ENCODE data around the gene ABCG2.

Gene ABCG2

DNA sequence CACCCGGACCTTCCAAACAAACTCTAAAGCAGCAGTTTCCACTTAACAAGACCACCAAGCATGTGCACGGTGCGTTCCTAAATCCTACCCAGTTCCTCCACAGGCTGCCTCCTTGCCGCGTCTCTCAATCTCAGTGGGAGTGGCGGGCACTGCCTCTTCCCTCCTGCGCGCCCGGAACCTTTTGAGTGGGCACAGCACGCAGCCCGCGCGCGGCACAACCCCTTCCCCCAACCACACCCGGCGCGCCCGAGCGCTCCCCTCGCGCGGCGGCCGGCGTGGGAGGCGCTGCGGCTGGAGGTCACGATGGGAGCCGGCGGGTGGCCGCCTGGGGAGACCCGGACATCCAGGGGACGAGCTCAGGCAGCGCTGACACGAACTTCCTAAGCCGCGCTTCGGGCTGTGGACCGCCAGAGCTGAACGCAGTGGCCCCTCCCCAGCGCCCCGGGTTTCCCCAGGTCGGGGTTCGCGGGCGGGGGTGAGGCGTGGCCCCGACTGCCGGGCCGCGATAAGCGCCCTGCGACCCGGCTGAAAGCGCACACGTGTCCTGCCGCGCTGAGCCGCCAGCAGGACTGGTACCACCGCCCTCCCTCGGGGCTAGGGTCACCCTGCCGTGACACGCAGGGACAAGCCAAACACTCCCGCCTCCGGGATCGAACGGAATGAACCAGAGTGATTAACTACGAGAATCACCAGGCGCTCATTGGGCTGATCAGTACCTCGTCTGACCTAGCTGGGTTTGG lies at the start of gene ABCG2:
Gene ABCG2 (minus strand): TSS at position 151 of the 740 bp plus-strand sequence. CDS start 18,644 bp downstream, outside the sequence.
- Histone ChIP-seq H3K27me3 (ENCODE audit: low read depth) (0 out of 2 replicates have a peak, but pooled peaks cover 2% of the 10 kb centered on the region), H3K4me1 (peaks cover 16% of the 10 kb centered on the region), H3K9me3 (no peaks in the 10 kb centered on the region), H3K36me3 (replicated peaks) (no peaks in the 10 kb centered on the region), H3K4me3 (peak within 1 kb of the TSS; percentile 37)
- in situ Hi-C loops (cut with MboI; ENCODE audit: low sequenced_read_pairs): no loop called here
- DNase-seq (ENCODE audit: low spot score in 2 of 2): peak; percentile 38 to 51

DNA sequence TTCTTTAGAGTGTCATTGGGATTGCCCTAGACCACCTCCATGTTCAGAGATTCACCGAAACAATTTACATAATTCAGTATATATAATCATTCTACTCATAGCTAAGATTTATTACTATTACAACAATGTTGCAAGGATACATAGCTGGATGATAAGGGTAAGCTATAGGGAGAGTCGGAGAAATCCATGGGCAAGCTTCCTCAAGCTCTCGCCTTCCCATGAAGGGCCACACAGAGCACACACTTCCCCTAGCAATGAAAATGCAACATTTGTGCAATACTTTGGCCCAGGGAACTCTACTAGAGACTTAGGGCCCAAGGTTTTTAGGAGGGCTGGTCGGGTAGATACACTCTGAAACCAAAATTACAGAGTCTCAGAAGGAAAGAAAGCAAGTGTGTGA lies 49.7 kb upstream of the ABCG2 start:
- Histone ChIP-seq H3K9me3 (no peaks in the 10 kb centered on the region), H3K4me3 (no peak overlapping the region), H3K4me1 (no peaks in the 10 kb centered on the region), H3K27me3 (ENCODE audit: low read depth) (peaks cover 5% of the 10 kb centered on the region; the same call in 1 of the 2 replicates), H3K36me3 (replicated peaks) (no peaks in the 10 kb centered on the region)
- in situ Hi-C loops (cut with MboI; ENCODE audit: low sequenced_read_pairs): loop anchor here (25.0 kb wide), 1 partner anchor 521 kb away; no protein-coding TSS in a partner anchor
- DNase-seq (ENCODE audit: low spot score in 2 of 2): no peak

DNA sequence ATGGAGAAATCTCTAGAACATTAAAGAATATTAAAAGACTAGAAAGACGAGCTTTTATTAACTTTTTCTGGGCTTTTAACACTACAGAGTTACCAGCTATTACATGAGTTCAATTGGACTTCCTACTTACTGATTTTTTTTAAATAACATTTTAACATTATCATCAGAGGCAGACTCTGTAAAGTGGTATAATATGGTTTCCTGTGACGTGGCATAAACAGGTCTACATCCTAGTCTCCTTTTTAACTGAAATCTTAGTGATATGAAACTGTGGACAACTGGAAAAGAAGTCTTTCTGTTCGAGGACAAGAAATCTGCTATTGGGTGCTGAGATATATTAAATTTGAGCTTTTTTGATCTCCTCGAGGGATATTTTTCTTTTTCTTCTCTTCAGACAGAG lies 48.7 kb upstream of the ABCG2 start:
- in situ Hi-C loops (cut with MboI; ENCODE audit: low sequenced_read_pairs): loop anchor here (25.0 kb wide), 1 partner anchor 520 kb away; no protein-coding TSS in a partner anchor
- no peak for DNase-seq (ENCODE audit: low spot score in 2 of 2)

DNA sequence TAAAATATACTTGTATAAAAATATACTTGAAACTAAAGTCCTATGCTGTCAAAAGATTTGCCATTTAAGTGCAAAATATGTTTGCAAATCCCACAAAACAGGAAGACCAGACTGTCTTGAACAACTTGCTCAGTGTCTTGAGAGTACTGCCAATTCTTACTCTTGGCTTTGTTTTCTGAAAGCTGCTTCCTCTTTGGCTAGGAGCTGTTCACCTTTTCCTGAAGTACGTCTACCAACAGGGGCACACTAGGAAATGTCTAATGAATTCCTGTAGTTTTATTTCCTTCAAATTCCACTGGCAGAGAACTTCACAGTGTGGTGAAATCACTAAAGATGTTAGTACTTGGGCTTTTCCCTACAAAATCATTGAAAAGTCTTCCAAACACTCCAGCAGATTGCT lies 46.4 kb upstream of the ABCG2 start:
- in situ Hi-C loops (cut with MboI; ENCODE audit: low sequenced_read_pairs): loop anchor here (25.0 kb wide), 1 partner anchor 518 kb away; no protein-coding TSS in a partner anchor
- Histone ChIP-seq H3K4me3 (no peak overlapping the region), H3K9me3 (no peaks in the 10 kb centered on the region), H3K27me3 (ENCODE audit: low read depth) (no peaks in the 10 kb centered on the region), H3K36me3 (replicated peaks) (no peaks in the 10 kb centered on the region), H3K4me1 (no peaks in the 10 kb centered on the region)
- DNase-seq (ENCODE audit: low spot score in 2 of 2): no peak

More for the DNA sequence above, 48.7 kb upstream of the ABCG2 start:
- H3K4me1 ChIP-seq: no peaks in the 10 kb centered on the region
- no peaks in the 10 kb centered on the region for H3K9me3 ChIP-seq
- no peak overlapping the region for H3K4me3 ChIP-seq
- H3K36me3 ChIP-seq (replicated peaks): no peaks in the 10 kb centered on the region
- peaks cover under 1% of the 10 kb centered on the region; the same call in 1 of the 2 replicates for H3K27me3 ChIP-seq (ENCODE audit: low read depth)

DNA sequence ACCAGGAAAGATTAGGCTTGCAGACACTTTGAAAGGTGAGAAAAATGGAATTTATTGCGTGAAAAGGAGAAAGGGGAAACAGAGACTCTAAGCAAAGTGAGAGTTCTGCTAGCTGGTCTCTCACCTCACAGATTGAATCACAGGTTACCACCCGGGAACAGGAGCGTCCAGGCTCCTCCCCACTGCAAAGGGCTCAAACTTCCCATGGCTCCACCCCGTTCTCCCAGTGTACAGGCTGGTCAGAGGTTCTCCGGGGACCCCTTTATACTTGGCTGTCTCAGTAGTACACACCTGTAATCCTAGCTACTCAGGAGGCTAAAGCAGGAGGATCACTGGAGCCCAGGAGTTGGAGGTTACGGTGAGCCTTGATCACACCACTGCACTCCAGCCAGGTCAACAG lies 44.0 kb upstream of the ABCG2 start:
- Histone ChIP-seq H3K36me3 (replicated peaks) (no peaks in the 10 kb centered on the region), H3K4me3 (no peak overlapping the region), H3K27me3 (ENCODE audit: low read depth) (no peaks in the 10 kb centered on the region), H3K9me3 (no peaks in the 10 kb centered on the region), H3K4me1 (no peaks in the 10 kb centered on the region)
- in situ Hi-C loops (cut with MboI; ENCODE audit: low sequenced_read_pairs): loop anchor here (25.0 kb wide), 1 partner anchor 515 kb away; no protein-coding TSS in a partner anchor
- no peak for DNase-seq (ENCODE audit: low spot score in 2 of 2)

DNA sequence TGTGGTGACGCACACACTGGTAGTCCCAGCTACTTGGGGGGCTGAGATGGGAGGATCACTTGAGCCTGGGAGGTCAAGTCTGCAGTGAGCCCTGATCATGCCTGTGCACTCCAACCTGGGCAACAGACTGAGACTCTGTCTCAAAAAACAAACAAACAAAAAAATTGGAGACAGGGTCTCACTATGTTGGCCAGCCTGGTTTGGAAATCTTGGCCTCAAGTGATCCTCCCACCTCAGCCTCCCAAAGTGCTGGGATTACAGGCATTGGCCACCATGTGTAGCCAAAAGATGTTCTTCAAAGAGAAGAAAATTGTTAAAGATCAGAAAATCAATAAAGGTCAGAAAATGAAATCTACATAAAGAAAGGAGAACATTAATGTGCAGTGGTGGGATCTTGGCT lies 41.7 kb upstream of the ABCG2 start:
- in situ Hi-C loops (cut with MboI; ENCODE audit: low sequenced_read_pairs): loop anchor here (25.0 kb wide), 1 partner anchor 513 kb away; no protein-coding TSS in a partner anchor
- no peak overlapping the region for H3K4me3 ChIP-seq
- no peaks in the 10 kb centered on the region for H3K27me3 ChIP-seq (ENCODE audit: low read depth)
- no peak for DNase-seq (ENCODE audit: low spot score in 2 of 2)
- no peaks in the 10 kb centered on the region for H3K9me3 ChIP-seq
- H3K36me3 ChIP-seq (replicated peaks): no peaks in the 10 kb centered on the region
- 0 out of 2 replicates have a peak, but pooled peaks cover 4% of the 10 kb centered on the region for H3K4me1 ChIP-seq

DNA sequence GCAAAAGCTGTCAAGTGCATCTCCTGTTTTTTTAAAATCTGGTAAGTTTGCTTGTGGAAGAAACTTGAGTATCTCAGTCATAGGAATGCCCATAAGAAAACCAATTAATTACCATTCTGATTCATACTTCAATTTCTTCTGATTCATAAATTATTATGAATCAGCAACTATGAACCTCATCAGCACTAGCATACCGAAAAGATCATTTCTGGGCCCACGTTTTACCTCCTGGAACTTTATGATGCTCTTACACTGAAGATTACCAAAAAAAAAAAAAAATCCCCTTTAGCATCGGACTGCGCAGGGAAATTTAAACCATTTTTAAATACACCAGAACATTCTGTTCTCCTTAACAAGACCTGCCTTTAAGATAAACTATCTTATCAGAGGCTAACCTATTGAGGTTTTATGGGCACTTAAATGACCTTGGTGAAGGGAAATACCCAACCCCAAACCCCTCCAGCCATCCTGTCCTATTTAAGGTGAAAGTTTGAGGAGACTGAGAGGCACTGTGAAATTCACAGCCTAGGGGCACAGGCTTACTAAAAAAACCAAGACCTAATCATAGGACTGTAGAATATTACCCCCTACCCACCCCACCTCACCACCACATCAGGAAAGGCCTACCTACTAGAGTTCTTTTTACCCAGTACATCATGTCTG lies 38.2 kb upstream of the ABCG2 start:
- no peak for DNase-seq (ENCODE audit: low spot score in 2 of 2)
- in situ Hi-C loops (cut with MboI; ENCODE audit: low sequenced_read_pairs): no loop called here
- 0 out of 2 replicates have a peak, but pooled peaks cover 4% of the 10 kb centered on the region for H3K4me1 ChIP-seq
- H3K4me3 ChIP-seq: no peak overlapping the region
- H3K27me3 ChIP-seq (ENCODE audit: low read depth): no peaks in the 10 kb centered on the region
- H3K36me3 ChIP-seq (replicated peaks): no peaks in the 10 kb centered on the region
- no peaks in the 10 kb centered on the region for H3K9me3 ChIP-seq

DNA sequence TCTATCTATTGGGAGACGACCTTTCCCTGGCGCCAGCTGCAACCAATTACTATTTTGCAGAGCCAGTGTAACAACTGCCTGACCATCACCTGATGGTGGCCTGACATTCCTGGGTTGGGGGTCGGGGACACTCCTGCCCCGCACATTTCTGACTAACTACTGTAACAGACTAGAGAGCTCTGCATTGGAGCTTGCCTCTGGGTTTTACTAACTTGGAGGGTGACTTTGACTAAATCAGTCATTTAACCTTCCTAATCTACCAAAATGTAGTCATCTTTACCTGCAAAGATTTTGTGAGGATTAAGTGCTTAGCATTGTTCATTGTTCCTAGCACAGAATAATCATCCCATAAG lies 37.5 kb upstream of the ABCG2 start:
- H3K36me3 ChIP-seq (replicated peaks): no peaks in the 10 kb centered on the region
- H3K9me3 ChIP-seq: no peaks in the 10 kb centered on the region
- in situ Hi-C loops (cut with MboI; ENCODE audit: low sequenced_read_pairs): no loop called here
- peaks cover 7% of the 10 kb centered on the region; the same call in 1 of the 2 replicates for H3K4me1 ChIP-seq
- no peaks in the 10 kb centered on the region for H3K27me3 ChIP-seq (ENCODE audit: low read depth)
- H3K4me3 ChIP-seq: no peak overlapping the region
- no peak for DNase-seq (ENCODE audit: low spot score in 2 of 2)

DNA sequence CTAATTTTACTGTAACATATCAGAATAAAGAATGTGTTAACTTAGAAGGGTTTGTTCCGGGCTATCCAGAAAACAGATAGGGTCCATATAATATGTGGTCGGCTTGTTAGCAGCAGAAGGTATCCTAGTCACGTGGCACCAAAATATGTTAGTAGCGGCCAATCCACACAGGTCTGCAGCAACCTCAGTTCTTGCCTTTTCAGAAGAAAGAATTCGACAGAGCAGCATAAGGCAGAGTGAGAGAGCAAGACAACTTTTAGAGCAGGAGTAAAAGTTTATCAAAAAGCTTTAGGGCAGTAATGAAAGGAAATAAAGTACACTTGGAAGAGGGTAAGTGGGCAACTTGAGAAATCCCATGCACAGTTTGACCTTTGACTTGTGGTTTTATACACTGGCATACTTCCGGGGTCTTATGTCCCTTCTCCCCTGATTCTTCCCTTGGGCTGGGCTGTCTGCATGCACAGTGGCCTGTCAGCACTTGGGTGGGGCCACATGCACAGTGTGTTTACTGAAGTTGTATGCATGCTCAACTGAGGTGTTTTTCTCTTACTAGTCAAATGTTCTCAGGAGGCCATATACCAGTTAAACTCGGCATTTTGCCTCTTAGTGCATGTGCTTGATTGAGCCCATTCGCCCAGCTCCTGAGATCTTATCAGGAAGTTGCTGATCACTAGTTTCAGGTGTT lies 37.0 kb upstream of the ABCG2 start:
- Histone ChIP-seq H3K4me3 (no peak overlapping the region), H3K27me3 (ENCODE audit: low read depth) (no peaks in the 10 kb centered on the region), H3K9me3 (no peaks in the 10 kb centered on the region), H3K4me1 (peaks cover 7% of the 10 kb centered on the region), H3K36me3 (replicated peaks) (no peaks in the 10 kb centered on the region)
- no peak for DNase-seq (ENCODE audit: low spot score in 2 of 2)
- in situ Hi-C loops (cut with MboI; ENCODE audit: low sequenced_read_pairs): no loop called here

DNA sequence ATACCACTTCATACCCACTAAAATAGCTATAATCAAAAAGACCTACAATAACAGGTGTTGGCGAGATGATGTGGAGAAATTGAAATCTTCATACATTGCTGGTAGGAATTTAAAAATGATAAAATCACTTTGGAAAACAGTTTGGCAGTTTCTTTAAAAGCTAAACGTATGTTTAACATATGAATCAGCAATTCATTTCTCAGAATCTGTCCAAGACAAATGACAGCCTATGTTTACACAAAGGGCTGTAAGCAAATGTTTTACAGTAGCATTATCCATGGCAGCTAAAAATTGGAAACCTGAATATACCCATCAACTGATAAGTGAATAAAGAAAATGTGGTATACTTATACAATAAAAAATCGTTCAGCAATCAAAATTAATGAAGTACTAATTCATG lies 33.0 kb upstream of the ABCG2 start:
- Histone ChIP-seq H3K27me3 (ENCODE audit: low read depth) (no peaks in the 10 kb centered on the region), H3K36me3 (replicated peaks) (no peaks in the 10 kb centered on the region), H3K4me1 (peaks cover 18% of the 10 kb centered on the region), H3K9me3 (no peaks in the 10 kb centered on the region), H3K4me3 (no peak overlapping the region)
- in situ Hi-C loops (cut with MboI; ENCODE audit: low sequenced_read_pairs): no loop called here
- no peak for DNase-seq (ENCODE audit: low spot score in 2 of 2)

DNA sequence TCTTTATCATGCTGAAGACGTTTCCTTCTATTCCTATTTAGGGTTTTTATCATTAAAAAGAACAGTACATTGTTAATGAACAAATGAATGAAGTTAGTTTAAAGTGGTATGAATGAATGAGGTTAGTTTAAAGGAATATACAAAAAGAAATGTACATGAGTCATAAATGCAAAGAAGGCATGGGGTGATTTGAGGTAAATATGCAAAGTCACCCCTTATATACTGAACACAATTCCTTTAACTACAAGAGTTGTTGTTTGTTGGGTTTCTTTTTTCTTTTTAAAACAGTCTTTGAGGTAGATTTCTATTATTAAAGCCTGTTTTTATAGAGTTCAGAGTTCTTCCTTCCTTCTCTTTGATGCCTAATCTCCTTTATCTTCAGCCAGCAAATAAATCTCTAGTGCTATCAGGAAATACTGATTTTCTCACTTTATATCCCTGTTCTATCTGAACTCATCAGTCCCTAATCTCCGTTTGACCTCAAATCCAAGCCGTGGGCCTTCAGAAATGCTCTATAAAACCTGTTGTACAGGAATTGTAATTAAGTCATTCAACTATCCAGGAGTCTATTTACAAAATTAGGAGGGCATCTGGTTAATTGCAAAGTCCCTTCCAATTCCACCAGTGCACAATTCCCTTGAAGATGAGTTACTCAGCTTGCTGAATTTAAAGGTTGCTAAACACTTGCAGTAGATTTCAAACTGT lies 31.6 kb upstream of the ABCG2 start:
- H3K36me3 ChIP-seq (replicated peaks): no peaks in the 10 kb centered on the region
- in situ Hi-C loops (cut with MboI; ENCODE audit: low sequenced_read_pairs): no loop called here
- H3K4me1 ChIP-seq: peaks cover 15% of the 10 kb centered on the region
- no peaks in the 10 kb centered on the region for H3K9me3 ChIP-seq
- peaks cover 8% of the 10 kb centered on the region for H3K27me3 ChIP-seq (ENCODE audit: low read depth)
- no peak overlapping the region for H3K4me3 ChIP-seq
- peak in 1 of 2 experiments; percentile 45 for DNase-seq (ENCODE audit: low spot score in 2 of 2)

DNA sequence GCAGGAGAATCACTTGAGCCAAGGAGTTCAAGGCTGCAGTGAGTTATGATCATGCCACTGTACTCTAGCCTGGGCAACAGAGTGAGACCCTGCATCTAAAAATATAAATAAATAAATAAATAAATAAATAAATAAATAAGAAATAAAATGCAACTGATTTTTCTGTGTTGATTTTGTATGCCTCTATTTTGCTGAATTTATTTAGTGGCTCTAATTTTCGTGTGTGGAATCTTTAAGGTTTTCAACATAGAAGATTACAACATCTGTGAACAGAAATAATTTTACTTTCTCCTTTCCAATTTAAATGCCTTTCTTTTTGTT lies 30.9 kb upstream of the ABCG2 start:
- Histone ChIP-seq H3K9me3 (no peaks in the 10 kb centered on the region), H3K4me1 (peaks cover 15% of the 10 kb centered on the region), H3K36me3 (replicated peaks) (no peaks in the 10 kb centered on the region), H3K27me3 (ENCODE audit: low read depth) (peaks cover 8% of the 10 kb centered on the region), H3K4me3 (no peak overlapping the region)
- no peak for DNase-seq (ENCODE audit: low spot score in 2 of 2)
- in situ Hi-C loops (cut with MboI; ENCODE audit: low sequenced_read_pairs): no loop called here

DNA sequence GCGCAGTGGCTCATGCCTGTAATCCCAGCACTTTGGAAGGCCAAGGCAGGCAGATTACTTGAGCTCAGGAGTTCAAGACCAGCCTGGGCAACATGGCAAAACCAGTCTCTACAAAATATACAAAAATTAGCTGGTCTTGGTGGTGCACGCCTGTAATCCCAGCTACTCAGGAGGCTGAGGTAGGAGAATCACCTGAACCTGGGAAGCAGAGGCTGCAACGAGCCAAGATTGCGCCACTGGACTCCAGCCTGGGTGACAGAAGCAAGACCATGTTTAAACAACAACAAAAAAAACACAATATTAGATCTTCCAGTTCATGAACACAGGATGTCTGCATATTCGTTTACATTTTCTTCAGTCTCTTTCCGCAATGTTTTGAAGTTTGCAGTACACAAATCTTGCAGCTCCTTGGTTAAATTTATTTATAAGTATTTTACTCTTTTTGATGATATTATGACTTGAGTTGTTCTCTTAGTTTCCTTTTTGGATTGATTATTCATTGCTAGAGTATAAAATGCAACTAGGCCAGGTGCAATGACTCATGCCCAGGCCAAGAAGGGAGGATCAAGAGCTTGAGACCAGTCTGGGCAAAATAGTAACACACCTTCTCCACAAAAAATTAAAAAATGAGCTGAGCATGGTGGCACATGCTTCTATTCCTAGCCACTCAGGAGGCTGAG lies 30.4 kb upstream of the ABCG2 start:
- H3K9me3 ChIP-seq: no peaks in the 10 kb centered on the region
- no peaks in the 10 kb centered on the region for H3K36me3 ChIP-seq (replicated peaks)
- in situ Hi-C loops (cut with MboI; ENCODE audit: low sequenced_read_pairs): no loop called here
- H3K4me1 ChIP-seq: peaks cover 15% of the 10 kb centered on the region
- no peak for DNase-seq (ENCODE audit: low spot score in 2 of 2)
- H3K27me3 ChIP-seq (ENCODE audit: low read depth): peaks cover 8% of the 10 kb centered on the region
- no peak overlapping the region for H3K4me3 ChIP-seq

Measured in HAP-1 (cell line).